Activated naive CD4-positive, alpha-beta T cell treated with anti-CD3 and anti-CD28 coated beads for 36 hours (primary cell): ENCODE data around the gene CSTF1. TPM values are rescaled to one million over a fixed set of nuclear protein-coding genes. Genes with fewer than 3 reads are reported as not detected.
"Not testable (repeated sequence)": the region's sequence is repeated elsewhere in the genome, so short reads cannot be mapped to it uniquely, and the experiment has no call there.

Experiments
- CTCF ChIA-PET: fragments of 350-600 bp; sonication (Branson Sonifier 250); formaldehyde crosslinking; loops from one replicate; lab custom pipeline; 2021; ENCODE audit warnings: antibody characterized with exemption; lab: Charles Lee
- DNase-seq: peaks from one replicate; pipeline ENCODE4 v3.0.0-alpha.2; 2020
- H3K27ac Mint-ChIP-seq: one replicate; pipeline ENCODE4 v1.8.0; 2021; ENCODE audit warnings: mild to moderate bottlenecking, mixed read lengths
- H3K27me3 Mint-ChIP-seq: one replicate; pipeline ENCODE4 v1.8.0; 2021; ENCODE audit warnings: low read depth, mixed read lengths
- H3K36me3 Mint-ChIP-seq: one replicate; pipeline ENCODE4 v1.8.0; 2021; ENCODE audit warnings: low read depth, mixed read lengths
- H3K4me1 Mint-ChIP-seq: one replicate; pipeline ENCODE4 v1.8.0; 2021; ENCODE audit warnings: low read depth, mixed read lengths
- H3K4me3 Mint-ChIP-seq: one replicate; pipeline ENCODE4 v1.8.0; 2021; ENCODE audit warnings: mild to moderate bottlenecking, moderate library complexity, mixed read lengths
- H3K9me3 Mint-ChIP-seq: one replicate; pipeline ENCODE4 v1.8.0; 2021; ENCODE audit warnings: mixed read lengths
- intact Hi-C: fragments of 100-400 bp; cut with micrococcal nuclease; formaldehyde crosslinking; loops from one replicate; pipeline ENCODE4 v1.15.1; 2023
- total RNA-seq, 2 experiments: library from RNA; stranded (reverse); gene quantifications; one replicate each; pipeline ENCODE4 v1.2.3, GENCODE V29; 2021

CSTF1 gene
- total RNA-seq, 2 experiments from 2014 or later, result 68.0 to 70.7 TPM

DNA sequence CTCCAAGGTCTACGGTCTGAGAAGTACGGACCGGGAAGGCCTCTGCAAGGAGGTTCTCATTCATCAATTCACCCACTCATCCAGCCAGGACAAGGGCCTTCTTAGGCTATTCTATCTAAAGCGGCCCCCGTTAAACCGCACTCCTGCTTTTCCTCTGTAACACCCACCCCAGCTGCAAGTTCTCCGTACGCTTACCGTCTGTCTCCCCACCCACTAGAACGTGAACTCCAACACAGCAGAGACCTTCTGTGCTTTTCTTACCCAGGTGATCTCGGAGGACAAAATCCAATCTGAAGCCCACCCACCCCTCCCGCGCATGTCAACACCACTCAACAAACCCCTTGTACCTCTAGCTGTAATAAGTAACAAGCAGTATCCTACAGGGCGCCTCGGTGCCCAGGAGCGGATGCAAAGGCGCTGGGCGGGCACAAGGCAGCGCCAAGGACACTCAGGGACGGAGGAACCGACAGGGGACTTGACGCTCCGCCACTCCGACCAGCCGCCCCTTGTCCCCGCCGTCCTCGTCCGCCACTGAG, 781 bp upstream of the CSTF1 start:
- Mint-ChIP-seq H3K4me1 (peaks cover 31% of the 10 kb centered on the region), H3K4me3 (no peak overlapping the region), H3K9me3 (no peaks in the 10 kb centered on the region), H3K27ac (no peak overlapping the region), H3K27me3 (no peaks in the 10 kb centered on the region), H3K36me3 (peaks cover 57% of the 10 kb centered on the region)
- intact Hi-C loops, result loop anchor here (1.0 kb wide), 5 partner anchors 21 to 125 kb away; partner anchors contain the start of genes CASS4, FAM210B and RTF2
- CTCF ChIA-PET, result interaction anchor here (0.7 to 1.2 kb wide), 3 partner anchors 21 to 101 kb away, joined by 3 to 4 read pairs (median 4); partner anchors contain the start of gene CASS4
- no peak for DNase-seq

DNA sequence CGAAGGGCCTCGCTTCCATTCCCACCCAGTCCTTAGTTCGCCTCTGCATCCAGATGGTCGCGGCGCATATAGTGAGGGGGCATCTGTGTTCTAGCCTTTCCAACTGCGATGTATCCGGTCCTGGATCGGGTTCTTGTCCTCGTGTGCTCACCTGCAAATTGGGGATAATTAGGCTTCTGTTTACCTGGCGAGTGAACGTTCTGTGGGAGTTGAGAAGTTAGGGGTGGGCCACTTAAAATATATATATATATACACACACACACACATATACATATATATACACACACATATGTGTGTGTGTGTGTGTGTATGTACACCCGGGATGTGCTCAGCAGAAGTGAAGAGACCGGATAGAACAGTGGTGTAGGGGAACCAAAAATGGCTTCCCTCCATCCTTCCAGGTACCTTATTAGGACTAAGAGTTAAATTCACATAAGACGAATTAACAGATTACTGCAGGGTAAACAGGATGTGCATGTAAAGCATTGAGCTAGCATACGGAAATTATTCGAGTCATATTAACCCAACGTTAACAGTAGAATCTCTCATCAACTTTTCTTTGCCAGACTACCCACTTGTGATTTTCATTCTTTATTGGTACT, 537 bp downstream of the CSTF1 start:
- Mint-ChIP-seq H3K9me3 (no peaks in the 10 kb centered on the region), H3K4me1 (peaks cover 34% of the 10 kb centered on the region), H3K36me3 (peaks cover 58% of the 10 kb centered on the region), H3K27me3 (no peaks in the 10 kb centered on the region), H3K4me3 (no peak overlapping the region), H3K27ac (no peak overlapping the region)
- intact Hi-C loops, result loop anchor here (1.0 kb wide), 5 partner anchors 19 to 123 kb away; partner anchors contain the start of genes CASS4, FAM210B and RTF2
- CTCF ChIA-PET, result interaction anchor here (0.9 to 1.1 kb wide), 3 partner anchors 19 to 71 kb away, joined by 3 to 4 read pairs (median 3); partner anchors contain the start of gene CASS4
- peak; percentile 32 for DNase-seq

DNA sequence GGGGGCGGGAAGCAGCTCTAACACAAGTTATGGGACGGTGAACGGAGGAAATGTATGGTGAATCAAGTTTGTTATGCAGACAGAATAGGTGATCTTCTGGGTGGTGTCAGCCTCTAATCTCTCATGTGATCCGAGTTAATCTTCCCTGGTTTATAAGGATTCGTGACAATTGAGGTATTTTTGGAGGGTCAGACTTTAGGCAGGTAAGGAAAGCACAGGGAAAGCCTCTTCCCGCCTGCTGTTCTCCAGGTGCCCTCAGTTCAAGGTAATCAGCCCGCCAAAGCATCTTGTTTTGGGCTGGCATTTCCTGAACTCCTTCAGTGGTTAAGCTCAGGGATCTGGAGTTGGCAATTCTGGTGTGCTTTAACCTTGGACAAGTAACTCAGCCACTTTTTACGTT, 1.2 kb downstream of the CSTF1 start:
- DNase-seq, result no peak
- CTCF ChIA-PET, result interaction anchor here (0.9 to 1.1 kb wide), 2 partner anchors 18 to 44 kb away, joined by 3 read pairs; partner anchors contain the start of gene CASS4
- intact Hi-C loops, result no loop called here
- H3K4me1 Mint-ChIP-seq, result peaks cover 34% of the 10 kb centered on the region
- H3K27ac Mint-ChIP-seq, result no peak overlapping the region
- no peaks in the 10 kb centered on the region for H3K9me3 Mint-ChIP-seq
- no peak overlapping the region for H3K4me3 Mint-ChIP-seq
- H3K36me3 Mint-ChIP-seq, result peaks cover 57% of the 10 kb centered on the region
- H3K27me3 Mint-ChIP-seq, result no peaks in the 10 kb centered on the region

DNA sequence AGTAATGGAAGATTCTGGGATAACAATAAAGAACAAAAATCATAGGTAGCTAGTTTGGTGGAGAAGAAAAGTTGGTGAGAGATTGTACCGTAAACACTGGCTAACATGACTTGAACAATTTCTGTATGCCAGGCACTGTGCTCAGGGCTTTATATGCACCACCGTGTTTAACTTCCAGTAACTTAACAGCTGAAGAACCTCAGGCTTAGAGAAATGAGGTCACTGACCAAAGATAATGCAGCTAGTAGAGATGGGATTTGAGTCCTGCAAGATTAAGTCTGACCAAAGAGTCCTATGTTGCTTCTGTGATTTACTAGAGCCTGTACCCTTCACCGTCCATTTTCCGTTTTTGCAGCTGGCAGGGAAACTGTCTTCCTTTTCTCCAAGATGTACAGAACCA, 2.7 kb downstream of the CSTF1 start:
- Mint-ChIP-seq H3K4me1 (peaks cover 40% of the 10 kb centered on the region), H3K4me3 (no peak overlapping the region)
- intact Hi-C loops, result no loop called here

DNA sequence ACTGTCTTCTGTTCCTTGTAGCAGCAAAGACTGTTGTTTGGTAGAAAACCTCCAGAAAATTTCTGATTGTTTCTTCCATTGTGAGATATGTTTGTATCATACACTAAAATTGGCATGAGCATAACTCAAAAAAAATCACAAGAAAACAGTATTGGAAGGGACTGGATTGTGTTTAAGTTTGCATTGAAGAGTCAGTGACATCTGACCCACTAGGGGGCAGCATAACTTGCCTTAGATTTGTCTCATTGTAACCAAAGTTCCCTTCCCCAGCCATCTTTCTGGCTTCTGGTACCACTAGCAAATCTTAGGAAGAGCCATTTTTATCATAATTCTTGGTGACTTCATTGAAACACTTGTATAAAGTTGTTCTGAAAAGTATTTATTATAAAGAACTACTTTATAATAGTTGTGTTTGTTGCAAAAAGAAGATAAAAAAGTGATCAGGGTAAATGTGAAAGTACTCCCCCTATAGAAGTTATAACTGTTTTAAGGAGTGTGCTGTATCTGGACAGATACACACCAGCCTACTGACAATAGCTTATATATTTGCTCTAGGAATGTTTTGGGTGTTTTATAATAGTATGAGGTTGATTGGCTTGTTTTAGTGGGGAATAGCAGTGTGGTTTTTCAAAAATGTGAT, 7.7 kb downstream of the CSTF1 start:
- Mint-ChIP-seq H3K9me3 (no peaks in the 10 kb centered on the region), H3K4me3 (no peak overlapping the region), H3K27me3 (no peaks in the 10 kb centered on the region), H3K4me1 (peaks cover 26% of the 10 kb centered on the region), H3K36me3 (peaks cover 62% of the 10 kb centered on the region), H3K27ac (no peak overlapping the region)
- CTCF ChIA-PET, result interaction anchor here (0.9 to 1.5 kb wide), 6 partner anchors 12 to 91 kb away, joined by 3 to 6 read pairs (median 4); partner anchors contain the start of genes CASS4 and RTF2
- intact Hi-C loops, result loop anchor here (5.0 kb wide), 1 partner anchor 102 kb away; no protein-coding TSS in a partner anchor
- DNase-seq, result peak; percentile 80

More for the DNA sequence above, 2.7 kb downstream of the CSTF1 start:
- Mint-ChIP-seq H3K27me3 (no peaks in the 10 kb centered on the region), H3K27ac (no peak overlapping the region), H3K9me3 (no peaks in the 10 kb centered on the region), H3K36me3 (peaks cover 55% of the 10 kb centered on the region)
- DNase-seq, result no peak
- CTCF ChIA-PET, result interaction anchor here (0.7 to 1.3 kb wide), 3 partner anchors 18 to 44 kb away, joined by 3 to 4 read pairs (median 3); no protein-coding TSS in a partner anchor

DNA sequence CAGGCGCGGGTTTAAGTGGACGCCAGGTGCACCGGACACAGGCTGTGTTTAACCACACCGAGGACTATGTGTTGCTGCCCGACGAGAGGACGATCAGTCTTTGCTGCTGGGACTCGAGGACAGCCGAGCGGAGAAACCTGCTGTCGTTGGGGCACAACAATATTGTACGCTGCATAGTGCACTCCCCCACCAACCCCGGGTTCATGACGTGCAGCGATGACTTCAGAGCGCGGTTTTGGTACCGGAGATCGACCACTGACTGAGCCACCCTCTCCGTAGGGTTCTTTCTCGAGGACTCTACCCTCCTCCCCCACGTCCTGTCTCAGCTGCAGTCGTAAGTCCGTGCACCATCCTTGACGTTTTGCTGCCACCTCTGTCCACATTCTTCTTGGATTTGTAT, 11.0 kb downstream of the CSTF1 start:
- H3K9me3 Mint-ChIP-seq, result no peaks in the 10 kb centered on the region
- H3K27me3 Mint-ChIP-seq, result no peaks in the 10 kb centered on the region
- intact Hi-C loops, result loop anchor here (5.0 kb wide), 1 partner anchor 99 kb away; no protein-coding TSS in a partner anchor
- H3K27ac Mint-ChIP-seq, result peak overlapping the region; percentile 41
- peaks cover 23% of the 10 kb centered on the region for H3K4me1 Mint-ChIP-seq
- no peak overlapping the region for H3K4me3 Mint-ChIP-seq
- peaks cover 64% of the 10 kb centered on the region for H3K36me3 Mint-ChIP-seq
- CTCF ChIA-PET, result no interaction called here
- no peak for DNase-seq

DNA sequence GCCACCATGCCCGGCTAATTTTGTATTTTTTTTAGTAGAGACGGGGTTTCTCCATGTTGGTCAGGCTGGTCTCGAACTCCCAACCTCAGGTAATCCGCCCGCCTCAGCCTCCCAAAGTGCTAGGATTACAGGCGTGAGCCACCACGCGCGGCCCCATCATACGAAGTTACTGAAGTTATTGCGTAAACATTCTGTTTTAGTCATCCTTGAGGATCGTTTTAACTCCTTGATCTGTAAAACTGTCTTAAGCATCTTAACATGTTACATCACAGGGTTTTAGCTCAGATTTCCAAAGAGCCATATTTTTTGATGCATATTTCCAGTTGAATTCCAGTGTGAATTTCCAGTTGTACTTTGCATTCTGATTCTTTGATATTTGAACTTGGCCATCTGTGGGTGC, 12.9 kb downstream of the CSTF1 start:
- peak overlapping the region; percentile 24 for H3K27ac Mint-ChIP-seq
- CTCF ChIA-PET, result interaction anchor here (0.8 kb wide), 1 partner anchor 10 kb away, joined by 3 read pairs; no protein-coding TSS in a partner anchor

DNA sequence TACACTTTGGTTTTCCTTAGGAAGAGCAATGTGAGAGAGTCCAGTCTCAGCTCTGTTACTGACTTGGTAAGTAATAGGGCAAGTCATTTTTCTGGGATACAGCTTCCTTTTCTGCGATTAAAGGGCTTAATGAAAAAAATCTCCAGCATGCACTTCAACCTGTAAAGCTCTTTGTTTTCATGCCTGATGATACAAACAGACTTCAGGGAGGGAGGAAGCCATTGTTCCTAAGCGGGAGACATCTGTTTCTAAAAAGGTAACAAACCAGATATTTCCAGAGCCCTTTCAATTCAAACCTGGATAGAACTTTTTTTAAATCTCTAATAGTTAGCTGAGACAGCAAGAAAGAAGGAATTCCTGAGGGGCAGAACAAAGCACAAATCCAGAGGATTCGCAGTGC, 14.5 kb downstream of the CSTF1 start:
- no peak overlapping the region for H3K4me3 Mint-ChIP-seq
- DNase-seq, result no peak
- H3K27ac Mint-ChIP-seq, result no peak overlapping the region
- peaks cover 31% of the 10 kb centered on the region for H3K4me1 Mint-ChIP-seq
- no peaks in the 10 kb centered on the region for H3K27me3 Mint-ChIP-seq
- CTCF ChIA-PET, result no interaction called here
- H3K9me3 Mint-ChIP-seq, result no peaks in the 10 kb centered on the region
- intact Hi-C loops, result no loop called here
- peaks cover 52% of the 10 kb centered on the region for H3K36me3 Mint-ChIP-seq

More for the DNA sequence above, 12.9 kb downstream of the CSTF1 start:
- H3K36me3 Mint-ChIP-seq, result peaks cover 57% of the 10 kb centered on the region
- H3K9me3 Mint-ChIP-seq, H3K4me3 Mint-ChIP-seq, H3K27me3 Mint-ChIP-seq, intact Hi-C loops, DNase-seq: not testable (repeated sequence)
- peaks cover 19% of the 10 kb centered on the region for H3K4me1 Mint-ChIP-seq

DNA sequence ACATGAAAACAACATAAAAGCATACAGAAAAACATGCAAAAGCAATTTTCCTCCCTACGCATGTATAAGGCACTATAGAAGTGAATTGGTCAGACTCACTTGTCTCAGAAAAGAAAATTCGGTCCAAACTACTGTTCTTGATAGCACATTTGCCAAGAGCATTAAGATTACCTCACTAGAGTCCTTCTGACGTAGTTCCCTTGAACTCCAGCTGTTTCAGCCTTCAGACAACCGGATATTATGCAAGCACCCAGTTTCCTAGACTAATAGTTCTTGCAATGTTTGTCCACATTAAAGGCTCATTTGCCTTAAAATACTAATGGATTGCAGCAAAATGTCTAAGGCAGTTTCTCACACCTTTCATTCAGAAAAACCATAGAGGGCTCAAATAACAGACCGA, 17.1 kb downstream of the CSTF1 start:
- no peaks in the 10 kb centered on the region for H3K27me3 Mint-ChIP-seq
- DNase-seq, result no peak
- no peak overlapping the region for H3K27ac Mint-ChIP-seq
- CTCF ChIA-PET, result interaction anchor here (0.6 kb wide), 1 partner anchor 70 kb away, joined by 3 read pairs; no protein-coding TSS in a partner anchor
- H3K4me1 Mint-ChIP-seq, result peaks cover 48% of the 10 kb centered on the region
- H3K9me3 Mint-ChIP-seq, result peaks cover 3% of the 10 kb centered on the region
- intact Hi-C loops, result no loop called here
- H3K4me3 Mint-ChIP-seq, result no peak overlapping the region
- H3K36me3 Mint-ChIP-seq, result peaks cover 52% of the 10 kb centered on the region

DNA sequence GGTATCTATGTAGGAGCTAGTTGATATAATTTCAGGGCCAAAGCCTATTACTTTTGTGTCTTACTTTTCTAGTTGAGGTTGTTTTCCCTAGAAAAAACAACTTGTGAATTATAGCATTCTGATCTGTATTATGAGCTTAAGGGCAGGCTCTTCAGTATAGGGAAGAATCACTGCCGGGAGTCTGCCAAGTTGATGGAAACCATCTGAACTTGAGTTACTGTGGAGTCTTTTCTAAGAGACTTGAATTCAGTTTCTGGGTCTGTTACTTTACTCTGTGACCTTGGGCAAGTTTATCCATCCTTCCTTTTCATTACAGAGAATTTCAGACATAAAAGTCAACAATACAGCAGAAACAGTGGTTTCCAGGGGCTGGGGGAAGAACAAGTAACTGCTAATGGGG, 17.5 kb downstream of the CSTF1 start:
- Mint-ChIP-seq H3K27ac (peak overlapping the region; percentile 22), H3K27me3 (no peaks in the 10 kb centered on the region), H3K4me3 (no peak overlapping the region), H3K36me3 (peaks cover 52% of the 10 kb centered on the region), H3K4me1 (peaks cover 51% of the 10 kb centered on the region), H3K9me3 (peaks cover 3% of the 10 kb centered on the region)
- intact Hi-C loops, result loop anchor here (10.0 kb wide), 1 partner anchor 1205 kb away; no protein-coding TSS in a partner anchor
- CTCF ChIA-PET, result interaction anchor here (0.6 kb wide), 1 partner anchor 69 kb away, joined by 3 read pairs; no protein-coding TSS in a partner anchor
- no peak for DNase-seq

DNA sequence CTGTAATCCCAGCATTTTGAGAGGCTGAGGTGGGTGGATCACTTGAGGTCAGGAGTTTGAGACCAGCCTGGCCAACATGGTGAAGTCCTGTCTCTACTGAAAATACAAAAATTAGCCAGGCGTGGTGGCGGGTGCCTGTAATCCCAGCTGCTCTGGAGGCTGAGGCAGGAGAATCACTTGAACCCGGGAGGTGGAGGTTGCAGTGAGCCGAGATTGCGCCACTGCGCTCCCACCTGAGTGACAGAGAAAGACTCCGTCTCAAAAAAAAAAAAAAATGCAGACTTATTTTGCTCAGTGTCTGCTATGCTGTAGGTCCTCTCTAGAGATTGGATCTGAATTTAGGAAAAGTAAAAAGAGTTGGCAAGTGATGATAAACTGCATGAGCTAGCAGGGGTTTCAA, 18.8 kb downstream of the CSTF1 start:
- peak overlapping the region; percentile 89 for H3K4me3 Mint-ChIP-seq
- CTCF ChIA-PET, result interaction anchor here (1.0 to 1.9 kb wide), 5 partner anchors 10 to 18 kb away, joined by 3 to 10 read pairs (median 3); no protein-coding TSS in a partner anchor
- peaks cover 42% of the 10 kb centered on the region for H3K36me3 Mint-ChIP-seq
- DNase-seq, H3K9me3 Mint-ChIP-seq, H3K27me3 Mint-ChIP-seq: not testable (repeated sequence)
- peak overlapping the region; percentile 98 for H3K27ac Mint-ChIP-seq
- peaks cover 56% of the 10 kb centered on the region for H3K4me1 Mint-ChIP-seq
- intact Hi-C loops, result loop anchor here (10.0 kb wide), 1 partner anchor 1204 kb away; no protein-coding TSS in a partner anchor
